Muscle of arm (tissue), 12 donors: ENCODE data around the gene CDCA5. TPM values are rescaled to one million over a fixed set of nuclear protein-coding genes. Genes with fewer than 3 reads are reported as not detected.
A peak's percentile ranks its signal among the peaks of the same experiment; 100 is the strongest.

Source experiments
- DNase-seq: peaks from one replicate; pipeline ENCODE4 v3.0.0-alpha.2; 2013
- polyA plus RNA-seq, 12 donors: library from polyadenylated mRNA; unstranded; fragments of 120-200 nt; gene quantifications; one replicate each; pipeline ENCODE4 v1.2.1, GENCODE V29; 2013; ENCODE audit not compliant: insufficient read length in 12 of 12

The CDCA5 gene
- polyA plus RNA-seq, 12 donors = 7.1 to 15.8 (median 11.0) TPM; not detected in 1

- DNase-seq = no peak
These were observed 36.0 kb downstream of the CDCA5 start for GRCh38 chr11:65047581-65048422.

GRCh38 chr11:65045728-65046127, 38.1 kb downstream of the CDCA5 start:
- no peak for DNase-seq

GRCh38 chr11:65045061-65045460, 38.8 kb downstream of the CDCA5 start:
- no peak for DNase-seq

- peak; percentile 63 for DNase-seq
These were observed 39.8 kb downstream of the CDCA5 start for GRCh38 chr11:65043881-65044501.

GRCh38 chr11:65042891-65043290, 40.9 kb downstream of the CDCA5 start:
- DNase-seq = no peak

GRCh38 chr11:65040847-65041622, 42.8 kb downstream of the CDCA5 start, which contains the start of gene SAC3D1:
SAC3D1 (plus strand) TSS chr11:65041210; CDS start chr11:65041293, 83 bp downstream.
- DNase-seq = peak; percentile 90

- no peak for DNase-seq
These were observed 43.4 kb downstream of the CDCA5 start for GRCh38 chr11:65040520-65040846.

GRCh38 chr11:65036931-65037330, 46.9 kb downstream of the CDCA5 start:
- DNase-seq = no peak

- DNase-seq = no peak
These were observed 48.3 kb downstream of the CDCA5 start for GRCh38 chr11:65035579-65035978.

GRCh38 chr11:65034423-65034822, 49.4 kb downstream of the CDCA5 start:
- DNase-seq = no peak

- DNase-seq = no peak
These were observed 51.6 kb downstream of the CDCA5 start for GRCh38 chr11:65032216-65032615.

Other genes with a start within 250 kb of the CDCA5 start
- 1 to 10 TPM in 5 of 12 donors, under 1 TPM in 6, not detected in 1; 0.40 to 8.6 (median 0.84) TPM for gene CDC42BPG, start 239.4 kb downstream of the CDCA5 start, polyA plus RNA-seq
- 100 to 1,000 TPM in 5 of 12 donors, 10 to 100 TPM in 7; 64.6 to 363 (median 85.9) TPM for gene EHD1, start 205.4 kb downstream of the CDCA5 start, polyA plus RNA-seq
- 10 to 100 TPM in 6 of 12 donors, 1 to 10 TPM in 5, not detected in 1; 7.9 to 25.2 (median 10.0) TPM for gene ATG2A, start 166.8 kb downstream of the CDCA5 start, polyA plus RNA-seq
- gene PPP2R5B, start 159.4 kb downstream of the CDCA5 start, polyA plus RNA-seq = 10 to 100 TPM in 9 of 12 donors, 1 to 10 TPM in 2, not detected in 1; 9.6 to 14.2 (median 12.3) TPM
- gene GPHA2, start 148.1 kb downstream of the CDCA5 start, polyA plus RNA-seq = under 1 TPM in 2 of 12 donors, not detected in 10; 0.30 to 0.39 TPM
- gene MAJIN, start 111.9 kb downstream of the CDCA5 start, polyA plus RNA-seq = not detected
- gene BATF2, start 87.1 kb downstream of the CDCA5 start, polyA plus RNA-seq = 1 to 10 TPM in 3 of 12 donors, under 1 TPM in 7, not detected in 2; 0.40 to 1.3 (median 0.79) TPM
- 100 to 1,000 TPM in 1 of 12 donors, 10 to 100 TPM in 10, not detected in 1; 59.8 to 130 (median 72.3) TPM for gene ARL2, start 69.9 kb downstream of the CDCA5 start, polyA plus RNA-seq
- gene SNX15, start 56.6 kb downstream of the CDCA5 start, polyA plus RNA-seq = 10 to 100 TPM in 11 of 12 donors, not detected in 1; 16.1 to 28.5 (median 20.4) TPM
- gene SAC3D1, start 42.8 kb downstream of the CDCA5 start, polyA plus RNA-seq = 10 to 100 TPM in 6 of 12 donors, 1 to 10 TPM in 5, not detected in 1; 7.7 to 19.5 (median 10.4) TPM
- gene NAALADL1, start 25.5 kb downstream of the CDCA5 start, polyA plus RNA-seq = 10 to 100 TPM in 2 of 12 donors, 1 to 10 TPM in 9, not detected in 1; 5.1 to 26.1 (median 7.8) TPM
- 10 to 100 TPM in 11 of 12 donors, not detected in 1; 17.1 to 37.9 (median 21.0) TPM for gene ZFPL1, start 182 bp upstream of the CDCA5 start, polyA plus RNA-seq
- 100 to 1,000 TPM in 4 of 12 donors, 10 to 100 TPM in 7, not detected in 1; 83.5 to 141 (median 95.8) TPM for gene VPS51, start 12.2 kb upstream of the CDCA5 start, polyA plus RNA-seq
- 10 to 100 TPM in 7 of 12 donors, 1 to 10 TPM in 4, not detected in 1; 6.1 to 59.2 (median 11.3) TPM for gene TM7SF2, start 27.8 kb upstream of the CDCA5 start, polyA plus RNA-seq
- 1 to 10 TPM in 10 of 12 donors, not detected in 2; 2.6 to 6.6 (median 3.7) TPM for gene ZNHIT2, start 33.7 kb upstream of the CDCA5 start, polyA plus RNA-seq
- 100 to 1,000 TPM in 11 of 12 donors, not detected in 1; 680 to 974 (median 806) TPM for gene FAU, start 38.1 kb upstream of the CDCA5 start, polyA plus RNA-seq
- 10 to 100 TPM in 11 of 12 donors, not detected in 1; 22.3 to 45.7 (median 25.1) TPM for gene MRPL49, start 38.3 kb upstream of the CDCA5 start, polyA plus RNA-seq
- gene SYVN1, start 50.5 kb upstream of the CDCA5 start, polyA plus RNA-seq = 10 to 100 TPM in 11 of 12 donors, not detected in 1; 36.7 to 53.3 (median 45.5) TPM
- gene SPDYC, start 86.2 kb upstream of the CDCA5 start, polyA plus RNA-seq = under 1 TPM in 1 of 12 donors, not detected in 11; 0.17 TPM
- gene CAPN1, start 97.9 kb upstream of the CDCA5 start, polyA plus RNA-seq = 100 to 1,000 TPM in 2 of 12 donors, 10 to 100 TPM in 9, not detected in 1; 64.7 to 140 (median 73.6) TPM
- 10 to 100 TPM in 11 of 12 donors, not detected in 1; 30.7 to 52.6 (median 39.3) TPM for gene POLA2, start 177.9 kb upstream of the CDCA5 start, polyA plus RNA-seq
- gene CDC42EP2, start 230.8 kb upstream of the CDCA5 start, polyA plus RNA-seq = 10 to 100 TPM in 11 of 12 donors, not detected in 1; 19.6 to 38.6 (median 27.5) TPM
- gene DPF2, start 249.8 kb upstream of the CDCA5 start, polyA plus RNA-seq = 10 to 100 TPM in 11 of 12 donors, not detected in 1; 40.1 to 70.2 (median 51.2) TPM